GM19328 (cell line): ENCODE results near the gene STT3A.

Source experiments
- ATAC-seq: cut with Tn5 transposase; IDR thresholded peaks from one replicate; pipeline ENCODE4 v1.9.1; 2021; ENCODE audit warnings: mild to moderate bottlenecking, moderate library complexity; ENCODE audit not compliant: unreplicated experiment

The STT3A gene

GRCh38 chr11:125649465-125650166 is 57.0 kb downstream of the STT3A start:
- ATAC-seq = no peak

DNA sequence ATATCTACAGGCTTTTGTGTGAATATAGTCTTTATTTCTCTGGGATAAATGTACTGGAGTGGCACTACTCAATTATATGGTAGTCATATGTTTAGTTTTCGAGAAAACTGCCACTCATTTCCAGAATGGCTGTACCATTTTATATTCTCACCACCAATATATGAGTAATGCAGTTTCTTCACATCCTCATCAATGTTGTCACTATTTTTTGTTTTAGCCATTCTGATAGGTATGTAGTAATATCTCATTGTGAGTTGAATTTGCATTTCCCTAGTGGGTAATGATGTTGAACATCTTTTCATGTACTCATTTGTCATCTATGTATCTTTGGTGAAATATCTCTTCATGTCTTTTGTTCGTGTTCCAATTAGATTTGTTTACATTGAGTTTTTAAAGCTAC is 70.0 kb downstream of the STT3A start:
- ATAC-seq = no peak

DNA sequence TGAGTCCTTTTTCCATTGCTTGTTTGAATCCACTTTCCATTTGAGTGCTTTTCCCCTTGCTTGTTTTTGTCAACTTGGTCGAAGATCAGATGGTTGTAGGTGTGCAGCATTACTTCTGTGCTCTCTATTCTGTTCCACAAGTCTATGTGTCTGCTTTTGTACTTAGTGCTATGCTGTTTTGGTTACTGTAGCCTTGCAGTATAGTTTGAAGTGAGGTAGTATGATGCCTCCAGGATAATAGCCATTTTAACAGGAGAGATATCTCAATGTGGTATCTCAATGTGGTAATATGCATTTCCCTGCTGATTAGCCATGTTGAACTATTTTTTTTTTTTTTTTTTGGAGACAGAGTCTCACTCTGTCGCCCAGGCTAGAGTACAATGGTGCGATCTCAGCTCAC is 71.3 kb downstream of the STT3A start:
- no peak for ATAC-seq

DNA sequence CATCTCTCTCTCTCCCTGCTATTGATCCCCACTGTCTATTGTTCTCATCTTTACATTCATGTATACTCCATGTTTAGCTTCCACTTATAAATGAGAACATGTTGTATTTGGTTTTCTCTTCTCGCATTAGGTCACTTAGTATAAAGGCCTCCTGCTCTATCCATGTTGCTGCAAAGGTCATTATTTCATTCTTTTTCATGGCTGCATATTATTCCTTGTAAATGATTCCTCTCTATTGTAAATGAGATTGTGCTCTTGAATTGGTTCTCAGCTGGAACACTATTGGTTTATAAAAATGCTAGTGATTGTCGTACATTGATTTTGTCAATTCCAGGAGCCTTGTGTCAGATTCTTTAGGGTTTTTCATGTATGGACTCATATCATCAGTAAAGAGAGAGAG is 74.5 kb downstream of the STT3A start:
- no peak for ATAC-seq

DNA sequence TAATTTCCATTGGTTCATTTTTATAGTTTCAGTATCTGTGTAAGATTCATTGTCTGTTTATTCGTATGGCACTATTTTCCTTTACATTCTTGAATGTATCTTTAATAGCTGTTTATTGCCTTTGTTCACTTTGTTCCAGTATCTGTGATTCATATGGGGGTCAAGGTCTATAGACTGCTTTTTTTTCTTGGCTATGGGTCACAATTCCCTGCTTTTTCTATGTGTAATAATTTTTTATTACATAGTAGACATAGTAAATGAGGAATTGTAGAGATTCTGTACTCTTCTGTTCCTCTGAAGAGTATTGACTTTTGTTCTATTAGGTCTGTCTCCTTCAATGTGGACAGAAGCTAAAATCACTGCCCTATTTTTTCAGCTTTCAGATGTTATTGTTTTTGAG is 77.5 kb downstream of the STT3A start:
- ATAC-seq = no peak

- ATAC-seq = no peak
Observed at GRCh38 chr11:125671561-125671960, 78.9 kb downstream of the STT3A start.
